Retinal pigment epithelial cell (primary cell): ENCODE data around the gene ADAMTS14.

Experiments used
- DNase-seq: peaks from one replicate; pipeline ENCODE4 v3.0.0-alpha.2; 2010; ENCODE audit warnings: low read depth
- H3K4me3 ChIP-seq: 2 replicates; pipeline ENCODE4 v1.5.1; 2011; ENCODE audit warnings: mild to moderate bottlenecking, low read length, control low read depth, moderate library complexity
- CTCF ChIP-seq: conservative IDR thresholded peaks from 2 replicates; pipeline ENCODE4 v1.5.1; 2011; ENCODE audit warnings: low read depth, low read length, control low read depth, inconsistent platforms

The ADAMTS14 gene

DNA sequence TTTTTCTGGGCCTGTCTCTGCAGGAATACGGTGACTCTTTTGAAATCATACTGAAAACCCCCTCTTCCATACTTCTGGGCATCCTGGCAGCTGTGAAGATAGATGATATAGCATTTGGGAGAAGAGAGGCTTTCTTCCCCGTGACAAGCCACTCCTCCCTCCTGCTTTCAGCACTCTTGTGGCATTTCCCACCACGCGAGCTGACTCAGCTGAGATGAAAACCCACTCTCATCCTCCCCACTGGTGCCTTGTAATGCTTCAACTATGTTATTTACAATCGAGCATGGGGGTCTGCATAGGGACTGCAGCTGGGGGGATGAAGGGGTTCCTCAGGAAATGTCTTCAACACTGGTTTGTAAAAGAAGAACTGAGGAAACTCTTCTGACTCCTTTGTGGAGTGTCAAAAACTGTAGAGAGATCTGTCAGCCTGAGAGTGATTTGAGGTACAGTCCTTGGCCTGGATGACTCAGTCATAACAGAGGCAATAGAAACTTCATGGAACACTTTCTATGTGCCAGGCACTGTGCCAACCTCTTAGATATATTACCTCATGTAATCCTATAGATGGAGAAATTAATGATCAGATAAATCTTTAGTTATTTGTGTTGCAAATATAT lies 114.6 kb downstream of the ADAMTS14 start:
- DNase-seq: no peak
- no peak overlapping the region for H3K4me3 ChIP-seq
- no peak for TF ChIP-seq CTCF

- no peak for DNase-seq
- no peak overlapping the region for H3K4me3 ChIP-seq
- TF ChIP-seq CTCF: no peak
These were observed 119.2 kb downstream of the ADAMTS14 start for GRCh38 chr10:70791386-70792039.

GRCh38 chr10:70795613-70796012 lies 123.3 kb downstream of the ADAMTS14 start:
- no peak overlapping the region for H3K4me3 ChIP-seq
- TF ChIP-seq CTCF: no peak
- no peak for DNase-seq

- TF ChIP-seq CTCF: no peak
These were observed 125.5 kb downstream of the ADAMTS14 start for GRCh38 chr10:70797840-70798239.

DNA sequence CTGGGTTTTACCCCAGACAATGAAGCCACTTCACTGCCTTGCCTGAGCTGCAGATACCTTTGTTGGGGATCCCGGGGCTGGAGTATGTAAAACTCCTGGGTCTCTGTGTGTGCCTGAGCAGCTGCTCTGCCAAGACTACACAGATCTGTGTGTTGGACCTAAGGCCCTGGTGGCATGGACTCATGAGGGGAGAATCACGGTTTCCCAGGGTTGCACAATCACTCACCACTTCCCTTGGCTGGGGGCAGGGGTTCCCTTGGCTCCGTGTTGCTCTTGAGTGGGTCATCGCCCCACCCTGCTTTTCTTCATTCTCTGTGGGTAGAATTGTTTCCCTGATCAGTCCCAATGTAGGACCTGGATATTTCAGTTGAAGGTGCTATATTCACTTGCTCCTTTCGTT lies 126.8 kb downstream of the ADAMTS14 start:
- DNase-seq: no peak
- no peak for TF ChIP-seq CTCF
- no peak overlapping the region for H3K4me3 ChIP-seq

More at GRCh38 chr10:70797840-70798239, 125.5 kb downstream of the ADAMTS14 start:
- DNase-seq: no peak
- no peak overlapping the region for H3K4me3 ChIP-seq

DNA sequence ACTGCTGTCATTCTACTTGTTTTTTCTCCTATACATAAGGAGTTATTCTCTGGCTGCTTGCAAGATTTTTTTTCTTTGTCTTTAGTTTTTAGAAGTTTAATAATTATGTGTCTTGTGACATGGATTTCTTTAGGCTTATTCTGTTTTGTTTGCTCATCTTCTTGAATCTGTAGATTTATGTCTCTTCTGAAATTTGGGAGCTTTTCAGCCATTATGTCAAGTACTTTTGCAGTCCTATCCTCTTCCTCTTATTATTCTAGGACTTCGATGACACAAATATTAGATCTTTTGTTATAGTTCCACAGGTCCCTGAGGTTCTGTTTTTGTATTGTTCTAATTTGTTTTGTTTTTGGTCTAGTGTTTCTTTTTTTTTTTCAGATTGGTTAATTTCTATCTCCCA lies 129.5 kb downstream of the ADAMTS14 start:
- no peak overlapping the region for H3K4me3 ChIP-seq
- DNase-seq: no peak
- TF ChIP-seq CTCF: no peak
